NCI-H526 treated with DMSO at 0.1 percent for 48 hours (cell line): ENCODE data around the gene IFNL3.

Source experiments
- DNase-seq: peaks from one replicate; lab custom pipeline; 2025; lab: John Stamatoyannopoulos, UW

Gene IFNL3

DNA sequence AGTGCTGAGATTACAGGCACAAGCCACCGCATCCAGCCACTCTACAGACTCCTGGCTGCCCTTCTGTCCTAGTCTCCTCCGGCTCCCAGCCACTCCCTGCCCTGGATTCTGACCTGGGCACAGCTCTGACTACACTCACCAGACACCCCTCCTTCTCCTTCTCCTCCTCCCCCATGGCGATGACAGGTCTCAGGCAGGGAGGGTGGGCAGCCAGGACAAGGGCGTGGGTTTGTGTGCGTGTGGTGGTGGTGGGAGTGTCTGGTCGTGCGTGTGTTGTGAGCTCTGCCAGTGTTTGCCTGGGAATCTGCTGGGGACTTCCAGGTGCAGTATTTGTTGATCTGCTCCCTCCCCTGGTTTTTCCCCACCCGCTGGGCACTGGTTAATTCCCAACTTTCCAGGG, 51.0 kb downstream of the IFNL3 start:
- no peak for DNase-seq
